A673 (cell line): Measurements from ENCODE around the gene SORL1. TPM values are rescaled to one million over a fixed set of nuclear protein-coding genes. Genes with fewer than 3 reads are reported as not detected.

Experiments used
- BruUV-seq: library from RNA; stranded (reverse); fragments of 400-500 nt; replicated peaks from 2 replicates; lab custom pipeline; 2021; lab: Mats Ljungman, UMichigan
- CTCF ChIA-PET: fragments of 300-600 bp; sonication (Branson Sonifier 250); formaldehyde crosslinking; loops from one replicate; lab custom pipeline; 2022; ENCODE audit warnings: antibody characterized with exemption; lab: Charles Lee
- POLR2A ChIA-PET: fragments of 300-600 bp; sonication (Branson Sonifier 250); formaldehyde crosslinking; loops from one replicate; lab custom pipeline; 2022; ENCODE audit warnings: antibody characterized with exemption; ENCODE audit not compliant: low non-redundant PET; lab: Charles Lee
- DNase-seq: peaks from one replicate; pipeline ENCODE4 v3.0.0-alpha.2; 2015; ENCODE audit warnings: low spot score
- H3K27ac ChIP-seq: fragments of 200-600 bp; sonication (generic); 2 replicates; pipeline ENCODE4 v1.5.1; 2016; ENCODE audit warnings: mixed run types, low read depth, mild to moderate bottlenecking, mixed read lengths, antibody characterized with exemption, low read length; ENCODE audit not compliant: poor library complexity, severe bottlenecking
- H3K27me3 ChIP-seq: fragments of 200-600 bp; sonication (generic); replicated peaks from 2 replicates; pipeline ENCODE4 v1.6.1; 2017; ENCODE audit warnings: mixed run types, low read depth, mild to moderate bottlenecking, mixed read lengths, antibody characterized with exemption, low read length; ENCODE audit not compliant: insufficient read depth, poor library complexity
- H3K36me3 ChIP-seq: fragments of 200-600 bp; sonication (generic); 2 replicates; pipeline ENCODE4 v1.6.1; 2016; ENCODE audit warnings: mixed run types, mild to moderate bottlenecking, mixed read lengths, antibody characterized with exemption, low read length; ENCODE audit not compliant: insufficient read depth, poor library complexity, severe bottlenecking
- H3K4me1 ChIP-seq: fragments of 200-600 bp; sonication (generic); 2 replicates; pipeline ENCODE4 v1.6.1; 2017; ENCODE audit warnings: mixed run types, mild to moderate bottlenecking, mixed read lengths, antibody characterized with exemption, low read length; ENCODE audit not compliant: insufficient read depth, poor library complexity, severe bottlenecking
- H3K4me3 ChIP-seq: fragments of 200-600 bp; sonication (generic); 2 replicates; pipeline ENCODE4 v1.5.1; 2016; ENCODE audit warnings: low read depth, mixed run types, mild to moderate bottlenecking, mixed read lengths, low read length; ENCODE audit not compliant: poor library complexity, severe bottlenecking
- H3K9me3 ChIP-seq: fragments of 200-600 bp; sonication (generic); 2 replicates; pipeline ENCODE4 v1.6.1; 2016; ENCODE audit warnings: mixed run types, low read depth, mild to moderate bottlenecking, mixed read lengths, antibody characterized with exemption, low read length; ENCODE audit not compliant: poor library complexity, severe bottlenecking
- EZH2 ChIP-seq: fragments of 200-600 bp; sonication (generic); IDR thresholded peaks from 2 replicates; pipeline ENCODE4 v1.6.1; 2017; ENCODE audit warnings: borderline replicate concordance, low read depth, mild to moderate bottlenecking, mixed read lengths, antibody characterized with exemption, low read length; ENCODE audit not compliant: poor library complexity, severe bottlenecking
- intact Hi-C: fragments of 100-400 bp; cut with micrococcal nuclease; formaldehyde crosslinking; loops from one replicate; pipeline ENCODE4 v1.10.0; 2022; ENCODE audit not compliant: unreplicated experiment
- total RNA-seq: library from RNA; stranded (reverse); gene quantifications from 2 replicates; pipeline ENCODE4 v1.2.3, GENCODE V29; 2021
- TF ChIP-seq, protein P1 (sequence below): fragments of 300-800, 200-600 bp; sonication (generic); conservative IDR thresholded peaks from 2 replicates; pipeline ENCODE4 v1.5.1; 2017; ENCODE audit warnings: low read depth, mild to moderate bottlenecking, antibody characterized with exemption, low read length, moderate library complexity, mixed read lengths

SORL1 gene
- total RNA-seq, 1 experiment from 2014 or later = 0.95 TPM

DNA sequence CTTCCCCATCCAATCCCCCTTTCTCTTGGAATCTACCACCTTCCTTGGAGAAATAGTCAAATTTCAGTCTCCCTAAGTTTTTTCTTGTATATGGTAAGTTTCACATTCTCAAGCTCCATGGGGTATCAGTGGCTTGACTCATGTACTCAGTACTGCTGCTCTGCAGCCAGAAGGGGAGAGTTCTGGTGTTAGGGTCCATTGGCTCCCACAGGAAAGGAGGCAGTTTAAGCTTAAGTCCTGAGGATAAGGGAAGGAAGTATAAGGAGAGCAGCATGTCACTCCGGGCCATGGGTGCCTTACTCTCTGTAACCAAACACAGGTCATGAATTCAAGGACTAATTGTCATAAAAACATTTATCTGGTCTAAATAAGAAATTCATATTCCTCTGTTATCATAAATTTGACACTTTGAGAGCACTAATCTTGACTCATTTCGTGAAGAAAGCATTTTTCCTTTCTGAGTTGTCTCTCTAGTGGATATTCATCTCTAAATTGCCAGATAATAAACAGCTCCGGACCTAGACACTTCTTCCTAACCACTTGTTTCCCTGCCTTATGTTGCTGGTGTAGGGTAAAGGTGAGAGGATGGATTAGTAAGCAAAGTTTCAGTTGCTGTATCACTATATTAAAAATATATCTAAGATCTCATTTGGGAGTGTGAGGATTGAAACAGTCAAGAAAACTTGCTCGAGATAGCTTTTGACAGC lies 20.1 kb upstream of the SORL1 start:
- H3K36me3 ChIP-seq = no peaks in the 10 kb centered on the region
- no peak for DNase-seq
- no TSS peak for BruUV-seq
- H3K9me3 ChIP-seq = no peaks in the 10 kb centered on the region
- no peak overlapping the region for H3K27ac ChIP-seq
- intact Hi-C loops = no loop called here
- ChIA-PET CTCF (no interaction called here), POLR2A (no interaction called here)
- H3K4me3 ChIP-seq = no peak overlapping the region
- H3K27me3 ChIP-seq = peaks cover 27% of the 10 kb centered on the region
- TF ChIP-seq, protein P1, sequence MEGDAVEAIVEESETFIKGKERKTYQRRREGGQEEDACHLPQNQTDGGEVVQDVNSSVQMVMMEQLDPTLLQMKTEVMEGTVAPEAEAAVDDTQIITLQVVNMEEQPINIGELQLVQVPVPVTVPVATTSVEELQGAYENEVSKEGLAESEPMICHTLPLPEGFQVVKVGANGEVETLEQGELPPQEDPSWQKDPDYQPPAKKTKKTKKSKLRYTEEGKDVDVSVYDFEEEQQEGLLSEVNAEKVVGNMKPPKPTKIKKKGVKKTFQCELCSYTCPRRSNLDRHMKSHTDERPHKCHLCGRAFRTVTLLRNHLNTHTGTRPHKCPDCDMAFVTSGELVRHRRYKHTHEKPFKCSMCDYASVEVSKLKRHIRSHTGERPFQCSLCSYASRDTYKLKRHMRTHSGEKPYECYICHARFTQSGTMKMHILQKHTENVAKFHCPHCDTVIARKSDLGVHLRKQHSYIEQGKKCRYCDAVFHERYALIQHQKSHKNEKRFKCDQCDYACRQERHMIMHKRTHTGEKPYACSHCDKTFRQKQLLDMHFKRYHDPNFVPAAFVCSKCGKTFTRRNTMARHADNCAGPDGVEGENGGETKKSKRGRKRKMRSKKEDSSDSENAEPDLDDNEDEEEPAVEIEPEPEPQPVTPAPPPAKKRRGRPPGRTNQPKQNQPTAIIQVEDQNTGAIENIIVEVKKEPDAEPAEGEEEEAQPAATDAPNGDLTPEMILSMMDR = no peak
- no peak for TF ChIP-seq EZH2
- H3K4me1 ChIP-seq = peaks cover 7% of the 10 kb centered on the region

DNA sequence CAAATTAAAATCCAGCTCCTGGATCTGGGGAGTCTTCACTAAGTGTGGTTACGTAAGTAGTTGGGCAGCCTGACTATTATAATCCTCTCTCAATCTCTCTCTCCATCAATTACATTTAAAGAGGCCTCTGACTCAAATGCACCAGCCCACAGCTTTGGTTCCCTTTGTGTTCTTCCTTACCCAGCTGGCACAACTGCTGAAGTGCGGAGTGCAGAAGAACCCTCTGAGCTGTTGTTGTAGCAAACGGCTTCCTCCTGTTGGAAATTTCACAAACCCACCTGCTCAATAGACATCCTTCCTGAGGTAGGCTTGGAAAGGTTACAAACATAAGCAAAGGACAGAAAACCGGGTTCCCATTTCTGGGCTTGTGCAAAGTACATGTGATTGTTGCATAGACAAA lies 17.0 kb upstream of the SORL1 start:
- POLR2A ChIA-PET = no interaction called here
- no peaks in the 10 kb centered on the region for H3K27me3 ChIP-seq
- DNase-seq = no peak
- intact Hi-C loops = no loop called here
- peaks cover 7% of the 10 kb centered on the region for H3K4me1 ChIP-seq
- CTCF ChIA-PET = no interaction called here
- H3K27ac ChIP-seq = no peak overlapping the region
- BruUV-seq = no TSS peak
- H3K36me3 ChIP-seq = no peaks in the 10 kb centered on the region
- H3K9me3 ChIP-seq = no peaks in the 10 kb centered on the region
- TF ChIP-seq, protein P1 = no peak
- TF ChIP-seq EZH2 = no peak
- no peak overlapping the region for H3K4me3 ChIP-seq

DNA sequence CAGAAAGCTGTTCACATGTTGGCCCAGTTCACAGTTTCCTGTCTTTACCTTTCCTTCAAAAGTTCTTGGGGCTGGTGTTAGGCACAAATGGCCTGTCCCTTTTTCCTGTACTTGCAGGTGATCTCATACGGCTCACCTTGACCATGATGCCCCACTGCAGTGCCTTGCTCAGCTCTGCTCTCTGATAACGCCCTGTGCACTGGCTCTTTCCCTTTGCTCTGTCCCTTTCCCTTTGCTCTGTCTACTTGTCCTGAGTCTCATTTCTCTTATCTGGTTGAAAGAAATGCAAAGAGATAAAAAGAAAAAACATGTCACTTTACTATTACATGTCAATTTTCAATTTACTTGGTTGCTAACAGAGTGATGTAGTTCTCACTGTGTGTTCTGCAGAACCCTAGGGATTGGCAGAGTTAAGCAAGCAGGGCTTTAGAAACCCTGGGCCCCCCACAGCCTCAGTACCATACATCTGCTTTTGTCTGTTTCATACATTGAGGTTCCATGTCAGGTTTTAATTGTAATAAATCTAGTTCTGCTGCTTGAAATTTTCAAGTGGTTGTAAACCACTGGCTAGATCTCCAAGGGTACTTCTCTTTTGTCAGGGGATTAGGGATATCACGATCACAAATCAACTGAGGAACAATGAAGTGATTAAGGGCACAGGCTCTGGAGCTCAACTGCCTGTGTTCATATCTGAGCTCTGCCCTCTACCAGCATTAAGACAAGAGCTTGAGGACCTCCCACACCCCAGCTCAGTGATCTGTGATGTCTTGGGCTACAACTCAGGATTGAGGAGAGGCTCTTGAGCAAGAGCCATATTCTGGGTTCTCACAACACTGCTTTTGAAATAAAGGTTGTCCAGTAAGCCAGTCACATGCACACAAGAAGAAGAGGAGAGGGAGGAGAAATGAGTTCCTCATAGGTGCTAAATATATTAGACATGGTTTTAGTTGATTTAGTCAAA lies 16.3 kb upstream of the SORL1 start:
- H3K27ac ChIP-seq = no peak overlapping the region
- no peaks in the 10 kb centered on the region for H3K27me3 ChIP-seq
- no peaks in the 10 kb centered on the region for H3K9me3 ChIP-seq
- peaks cover 7% of the 10 kb centered on the region for H3K4me1 ChIP-seq
- BruUV-seq = no TSS peak
- H3K4me3 ChIP-seq = no peak overlapping the region
- peak; percentile 57 for DNase-seq
- intact Hi-C loops = no loop called here
- no peaks in the 10 kb centered on the region for H3K36me3 ChIP-seq
- POLR2A ChIA-PET = no interaction called here
- CTCF ChIA-PET = no interaction called here
- TF ChIP-seq, protein P1 = no peak
- TF ChIP-seq EZH2 = no peak
